GM18526 (cell line): ENCODE results near the gene LBR.

ENCODE experiments used
- POLR2A ChIP-seq: IDR thresholded peaks from 3 replicates; pipeline ENCODE4 v1.6.1; 2011; ENCODE audit not compliant: insufficient read length; ENCODE audit errors: extremely low read depth

The LBR gene

DNA sequence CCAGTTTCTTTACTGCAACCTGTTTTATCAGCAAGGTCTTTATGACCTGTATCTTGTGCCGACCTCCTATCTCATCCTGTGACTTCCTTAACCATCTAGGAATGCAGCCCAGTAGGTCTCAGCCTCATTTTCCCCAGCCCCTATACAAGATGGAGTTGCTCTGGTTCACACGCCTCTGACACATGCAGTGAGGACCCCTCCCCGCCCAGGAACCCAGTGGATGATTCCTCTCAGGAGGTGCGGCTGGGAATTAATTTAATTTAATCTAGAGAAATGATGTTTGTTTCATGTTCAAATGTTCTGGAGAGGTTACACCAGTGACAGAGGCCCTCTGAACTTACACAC, 39.0 kb upstream of the LBR start:
- TF ChIP-seq POLR2A: no peak

GRCh38 chr1:225465793-225466517, 38.1 kb upstream of the LBR start:
- TF ChIP-seq POLR2A: no peak

DNA sequence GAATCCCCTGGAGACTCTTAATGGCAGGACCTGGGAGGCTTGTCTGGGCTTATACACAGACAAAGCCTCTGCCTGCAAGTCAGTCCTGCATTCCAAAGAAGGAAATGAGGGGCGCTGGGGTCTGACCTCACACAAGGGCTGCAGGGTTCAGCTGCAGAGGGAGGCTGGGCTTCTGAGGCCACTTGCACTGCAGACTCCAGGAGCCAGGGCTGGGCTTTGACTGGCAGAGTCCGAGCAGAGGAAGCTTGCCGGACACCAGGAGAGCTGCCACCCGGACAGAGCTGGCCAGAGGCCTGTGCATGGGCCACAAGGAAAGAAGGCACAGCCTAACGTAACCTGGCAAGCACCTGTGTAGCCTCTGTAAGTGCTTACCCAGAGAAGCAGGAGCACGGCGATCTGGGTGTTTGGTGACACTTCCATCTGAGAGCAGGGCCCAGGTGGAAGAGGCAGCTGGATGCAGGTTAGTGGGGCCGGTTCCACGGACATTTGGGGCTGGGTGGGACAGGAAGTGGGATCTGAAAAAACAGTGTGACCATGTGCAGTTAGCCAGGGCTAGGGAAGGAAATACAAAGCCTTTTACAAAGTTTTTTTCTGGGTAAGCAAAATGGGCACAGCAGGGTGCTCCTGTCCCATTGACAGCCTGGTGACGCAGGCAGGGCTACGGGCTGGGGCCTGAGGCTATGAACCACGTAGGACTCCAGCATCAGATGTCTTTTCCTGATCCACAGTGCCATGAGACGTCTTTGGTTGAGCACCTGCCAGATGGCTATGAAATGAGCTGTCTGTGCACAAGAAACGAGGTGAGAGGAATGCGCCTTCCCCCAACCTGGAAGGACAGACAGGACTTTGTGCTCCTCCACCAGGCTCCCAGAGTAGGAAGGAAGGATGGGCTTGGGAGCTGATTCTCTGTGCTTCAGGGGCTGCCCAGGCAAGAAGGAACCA, 37.3 kb upstream of the LBR start:
- no peak for TF ChIP-seq POLR2A

- no peak for TF ChIP-seq POLR2A
These were observed 35.1 kb upstream of the LBR start for GRCh38 chr1:225462714-225463574.

DNA sequence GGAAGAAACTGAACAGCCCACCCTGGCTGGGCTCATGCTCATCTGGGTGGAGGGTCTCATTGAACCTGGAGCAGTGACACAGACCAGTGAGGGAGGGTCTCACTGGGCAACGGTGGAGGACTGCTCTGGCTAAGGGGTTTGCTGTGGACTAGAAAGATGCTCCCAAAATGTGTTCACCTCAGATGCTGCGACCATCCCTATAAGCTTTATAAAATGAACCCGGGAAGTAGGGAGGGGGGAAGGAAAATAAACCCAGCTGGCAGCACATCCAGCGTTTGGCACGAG, 34.5 kb upstream of the LBR start:
- no peak for TF ChIP-seq POLR2A

GRCh38 chr1:225461533-225462428, 33.9 kb upstream of the LBR start:
- no peak for TF ChIP-seq POLR2A

DNA sequence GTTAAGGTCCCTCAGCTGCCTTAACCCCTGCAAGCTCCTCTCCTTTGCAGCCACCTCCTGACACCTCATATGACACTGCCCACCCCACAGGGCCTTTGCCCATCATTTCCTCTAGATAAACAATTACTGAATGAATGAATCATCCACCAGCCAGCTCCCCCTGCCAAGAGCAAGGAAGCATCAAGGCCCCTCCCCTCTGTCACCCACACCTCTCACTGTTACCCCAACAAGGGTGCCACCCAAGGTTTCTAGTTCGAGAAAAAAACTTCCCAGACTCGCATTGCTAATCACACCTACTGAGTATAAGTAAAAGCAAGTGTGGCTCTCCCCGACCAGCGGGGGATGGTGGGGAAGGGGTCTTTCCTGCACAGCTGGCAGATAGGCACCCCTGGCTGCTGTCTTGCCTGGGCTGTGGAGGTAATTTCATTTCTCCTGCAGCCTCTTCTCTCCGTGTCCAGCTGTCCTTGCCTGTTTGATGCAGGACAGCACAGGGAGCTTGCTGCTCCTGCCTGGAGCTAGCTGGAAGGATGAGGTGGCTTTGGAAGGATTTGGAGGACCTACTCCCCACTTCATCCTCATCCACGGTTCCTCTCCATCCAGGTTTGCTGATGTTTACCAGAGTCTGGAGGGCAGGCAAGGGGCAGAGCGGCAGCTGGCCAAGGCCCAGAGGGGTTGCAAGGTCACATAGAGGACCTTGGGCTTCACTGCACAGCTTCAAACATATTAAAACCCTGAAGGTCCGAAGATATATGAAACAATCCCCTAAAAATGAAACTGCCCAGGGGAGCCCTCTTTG, 33.1 kb upstream of the LBR start:
- TF ChIP-seq POLR2A: no peak

- TF ChIP-seq POLR2A: no peak
These were observed 32.3 kb upstream of the LBR start for GRCh38 chr1:225460021-225460736.

DNA sequence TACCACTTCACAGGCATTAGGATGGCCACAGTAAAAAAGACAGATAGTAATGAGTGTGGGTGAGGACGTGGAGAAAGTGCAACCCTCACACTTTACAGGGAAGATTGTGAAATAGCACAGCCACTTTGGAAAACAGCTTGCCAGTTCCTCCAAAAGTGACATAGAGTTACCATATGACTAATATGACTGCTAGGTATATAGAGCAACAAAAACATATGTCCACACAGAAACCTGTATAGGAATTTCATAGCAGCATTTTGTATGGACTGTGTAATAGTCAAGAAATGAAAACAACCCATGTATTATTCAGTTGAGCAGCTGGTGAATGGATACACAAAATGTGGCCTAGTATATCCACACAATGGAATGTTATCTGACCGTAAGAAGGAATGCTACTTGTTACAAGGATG, 30.4 kb upstream of the LBR start:
- no peak for TF ChIP-seq POLR2A

GRCh38 chr1:225454733-225455132, 26.9 kb upstream of the LBR start:
- TF ChIP-seq POLR2A: no peak

GRCh38 chr1:225453797-225454648, 26.2 kb upstream of the LBR start:
- no peak for TF ChIP-seq POLR2A

- TF ChIP-seq POLR2A: no peak
These were observed 24.1 kb upstream of the LBR start for GRCh38 chr1:225451840-225452515.
